Transverse colon (tissue), 4 donors: ENCODE measurements around the gene ITGA7. TPM values are rescaled to one million over a fixed set of nuclear protein-coding genes. Genes with fewer than 3 reads are reported as not detected.

ENCODE experiments used
- DNase-seq: peaks from one replicate; pipeline ENCODE4 v3.0.0-alpha.2; 2019
- H3K27ac ChIP-seq, 4 donors: fragments of 200-600 bp; sonication (generic); 2 replicates each; pipeline ENCODE4 v1.5.1; 2016 to 2018; ENCODE audit warnings: inconsistent platforms in 4 of 4
- H3K27me3 ChIP-seq: fragments of 200-600 bp; sonication (generic); 2 replicates; pipeline ENCODE4 v1.5.1; 2017; ENCODE audit warnings: inconsistent platforms
- H3K36me3 ChIP-seq, 4 donors: fragments of 200-600 bp; sonication (generic); 2 replicates each; pipeline ENCODE4 v1.5.1; 2017 to 2019; ENCODE audit warnings: inconsistent platforms in 4 of 4
- H3K4me1 ChIP-seq, 4 donors: fragments of 200-600 bp; sonication (generic); 2 replicates each; pipeline ENCODE4 v1.5.1; 2017 to 2020; ENCODE audit warnings: inconsistent platforms in 4 of 4
- H3K4me3 ChIP-seq, 4 donors: fragments of 200-600 bp; sonication (generic); 1 replicate in 1 of 4; 2 replicates in 3 of 4; pipeline versions ENCODE4 v1.5.1 to v1.6.1; 2017 to 2019; ENCODE audit warnings: inconsistent platforms in 4 of 4
- H3K9me3 ChIP-seq, 2 donors: fragments of 200-600 bp; sonication (generic); 2 replicates each; pipeline ENCODE4 v1.5.1; 2017 to 2019; ENCODE audit warnings: inconsistent platforms in 2 of 2
- EP300 ChIP-seq: sonication (generic); formaldehyde crosslinking; IDR thresholded peaks from one replicate; pipeline ENCODE4 v1.6.1; 2017; ENCODE audit warnings: antibody characterized with exemption, low read depth
- POLR2A ChIP-seq: fragments of 450-650 bp; IDR thresholded peaks from one replicate; pipeline ENCODE4 v1.6.1; 2016; ENCODE audit warnings: antibody characterized with exemption, mild to moderate bottlenecking, moderate library complexity
- POLR2AphosphoS5 ChIP-seq, 3 donors: sonication (generic); formaldehyde crosslinking; IDR thresholded peaks; one replicate each; pipeline ENCODE4 v1.6.1; 2016; ENCODE audit warnings: antibody characterized with exemption in 3 of 3
- WGBS, 2 donors: methylation state at CpG; one replicate each; pipeline ENCODE4 v1.1.5; 2018; ENCODE audit warnings: low coverage in 1 of 2; 5-methylcytosine and 5-hydroxymethylcytosine counted together
- in situ Hi-C, 4 donors: fragments of 200-750 bp; cut with MboI; loops; one replicate each; pipeline versions ENCODE4 v1.15.0 to v1.15.1; 2017; ENCODE audit warnings: low sequenced_read_pairs in 3 of 4, low pct_ligation_motif_present in 1 of 4, low pct_unique_long_range_greater_than_20kb in 1 of 4
- intact Hi-C: fragments of 100-400 bp; cut with DNase I; formaldehyde crosslinking; loops from one replicate; pipeline ENCODE4 v1.15.1; 2023; ENCODE audit warnings: low total_unique reads
- total RNA-seq, 4 donors: library from RNA; depleted of rRNA; stranded (reverse); fragments of >200 nt; gene quantifications; one replicate each; pipeline ENCODE4 v1.1.0, GENCODE V29; 2016
- TF ChIP-seq, protein P1 (sequence below), 5 experiments: fragments of 200-600 bp in 3 of 5; fragments of 450-650 bp in 2 of 5; sonication (generic) in 3 of 5; IDR thresholded peaks; 1 replicate in 2 of 5; 2 replicates in 3 of 5; pipeline ENCODE4 v1.5.1; 2016 to 2017; ENCODE audit warnings: antibody characterized with exemption in 5 of 5, inconsistent platforms in 3 of 5, mild to moderate bottlenecking in 2 of 5, moderate library complexity in 1 of 5

ITGA7 gene
- total RNA-seq, 4 donors from 2014 or later: 14.4 to 125 (median 23.6) TPM

DNA sequence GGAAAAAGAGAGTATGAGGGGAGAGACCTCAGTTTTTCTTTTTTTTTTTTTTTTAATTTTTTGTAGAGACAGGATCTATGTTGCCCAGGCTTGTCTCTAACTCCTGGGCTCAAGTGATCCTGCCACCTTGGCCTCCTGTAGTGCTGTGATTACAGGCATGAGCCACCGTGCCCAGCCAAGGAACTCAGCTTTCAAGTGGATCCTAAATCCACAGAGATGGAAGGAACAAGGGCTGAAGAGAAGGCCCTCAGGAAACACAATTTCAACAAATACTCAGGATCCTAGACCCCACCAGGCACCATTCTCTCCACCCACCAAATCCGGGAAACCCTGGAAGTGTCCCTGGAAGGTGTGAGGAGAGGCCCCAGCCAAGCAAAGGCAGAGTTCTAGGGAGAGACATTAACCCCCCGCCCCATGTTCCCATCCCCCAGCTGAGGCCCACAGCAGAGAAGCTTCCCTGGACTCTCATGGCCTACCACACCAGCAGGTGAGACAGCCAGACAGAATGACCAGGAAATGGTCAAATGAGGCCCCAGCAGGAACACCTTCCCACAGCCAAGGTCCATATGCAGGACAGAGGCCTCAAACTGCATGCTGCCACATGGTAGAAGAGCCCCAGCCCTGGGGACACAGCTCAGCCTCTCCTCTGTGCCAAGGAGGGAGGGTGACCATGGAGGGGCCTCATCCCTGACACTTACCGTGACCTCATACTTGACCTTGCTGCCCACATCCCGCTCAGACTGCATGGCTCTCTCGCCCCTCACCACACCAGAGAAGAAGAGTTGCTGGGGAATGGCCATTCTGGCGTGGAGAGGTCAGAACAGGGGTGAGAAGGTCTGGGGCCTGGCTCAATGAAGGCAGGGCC, 14.1 kb downstream of the ITGA7 start:
- H3K4me1 ChIP-seq: no peaks in the 10 kb centered on the region

DNA sequence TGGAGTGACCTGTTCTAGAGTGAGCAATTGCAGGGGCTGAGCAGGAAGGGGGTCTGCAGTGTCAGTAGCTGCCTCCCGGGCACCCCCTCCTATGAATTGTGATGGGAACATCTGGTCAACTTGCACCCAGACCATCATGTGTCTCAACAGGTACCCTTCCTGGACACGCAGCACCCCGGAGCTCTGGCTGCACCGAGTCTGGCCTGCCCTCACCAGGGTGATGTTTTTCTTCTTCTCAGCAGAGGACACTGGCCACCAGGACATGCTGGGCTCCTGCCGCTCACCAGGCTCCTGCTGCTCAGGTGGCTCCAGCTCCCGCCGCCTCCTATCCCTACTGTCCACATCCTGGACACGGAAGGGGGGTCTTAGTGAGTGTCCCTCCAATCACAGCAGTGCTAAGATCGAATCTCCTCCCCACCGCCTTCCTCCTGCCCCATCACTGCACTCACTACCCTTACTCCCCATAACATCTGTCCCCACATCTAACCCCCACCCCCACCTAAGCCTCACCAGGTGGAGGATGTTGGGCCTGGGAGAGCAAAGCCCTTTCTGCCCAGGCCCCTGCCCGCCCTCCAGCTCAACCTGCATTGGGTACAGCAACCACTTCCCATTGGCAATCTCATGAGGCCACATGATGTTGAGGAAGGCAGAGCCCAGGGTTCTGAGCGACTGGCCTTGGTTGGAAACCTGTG, 14.9 kb downstream of the ITGA7 start:
- WGBS, 2 donors: 75 to 93% methylated on average over 2 to 12 of the region's 12 CpGs
- DNase-seq: no peak

More for the DNA sequence above, 14.1 kb downstream of the ITGA7 start:
- H3K27me3 ChIP-seq: no peaks in the 10 kb centered on the region
- no peak for TF ChIP-seq POLR2AphosphoS5 (IDR thresholded peaks at IDR 0.05)
- TF ChIP-seq POLR2A: no peak
- TF ChIP-seq, protein P1, sequence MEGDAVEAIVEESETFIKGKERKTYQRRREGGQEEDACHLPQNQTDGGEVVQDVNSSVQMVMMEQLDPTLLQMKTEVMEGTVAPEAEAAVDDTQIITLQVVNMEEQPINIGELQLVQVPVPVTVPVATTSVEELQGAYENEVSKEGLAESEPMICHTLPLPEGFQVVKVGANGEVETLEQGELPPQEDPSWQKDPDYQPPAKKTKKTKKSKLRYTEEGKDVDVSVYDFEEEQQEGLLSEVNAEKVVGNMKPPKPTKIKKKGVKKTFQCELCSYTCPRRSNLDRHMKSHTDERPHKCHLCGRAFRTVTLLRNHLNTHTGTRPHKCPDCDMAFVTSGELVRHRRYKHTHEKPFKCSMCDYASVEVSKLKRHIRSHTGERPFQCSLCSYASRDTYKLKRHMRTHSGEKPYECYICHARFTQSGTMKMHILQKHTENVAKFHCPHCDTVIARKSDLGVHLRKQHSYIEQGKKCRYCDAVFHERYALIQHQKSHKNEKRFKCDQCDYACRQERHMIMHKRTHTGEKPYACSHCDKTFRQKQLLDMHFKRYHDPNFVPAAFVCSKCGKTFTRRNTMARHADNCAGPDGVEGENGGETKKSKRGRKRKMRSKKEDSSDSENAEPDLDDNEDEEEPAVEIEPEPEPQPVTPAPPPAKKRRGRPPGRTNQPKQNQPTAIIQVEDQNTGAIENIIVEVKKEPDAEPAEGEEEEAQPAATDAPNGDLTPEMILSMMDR (IDR thresholded peaks at IDR 0.05): no peak
- TF ChIP-seq EP300: no peak
- no peak for DNase-seq
- H3K27ac ChIP-seq: no peak overlapping the region
- H3K9me3 ChIP-seq: no peaks in the 10 kb centered on the region
- H3K4me3 ChIP-seq: no peak overlapping the region
- intact Hi-C loops (no loop called here), in situ Hi-C loops (no loop called here)
- H3K36me3 ChIP-seq: no peaks in the 10 kb centered on the region
- WGBS, 2 donors: 94% methylated on average over 7 of the region's 7 CpGs; no CpG with 5 or more reads in 1 of the 2 donors

DNA sequence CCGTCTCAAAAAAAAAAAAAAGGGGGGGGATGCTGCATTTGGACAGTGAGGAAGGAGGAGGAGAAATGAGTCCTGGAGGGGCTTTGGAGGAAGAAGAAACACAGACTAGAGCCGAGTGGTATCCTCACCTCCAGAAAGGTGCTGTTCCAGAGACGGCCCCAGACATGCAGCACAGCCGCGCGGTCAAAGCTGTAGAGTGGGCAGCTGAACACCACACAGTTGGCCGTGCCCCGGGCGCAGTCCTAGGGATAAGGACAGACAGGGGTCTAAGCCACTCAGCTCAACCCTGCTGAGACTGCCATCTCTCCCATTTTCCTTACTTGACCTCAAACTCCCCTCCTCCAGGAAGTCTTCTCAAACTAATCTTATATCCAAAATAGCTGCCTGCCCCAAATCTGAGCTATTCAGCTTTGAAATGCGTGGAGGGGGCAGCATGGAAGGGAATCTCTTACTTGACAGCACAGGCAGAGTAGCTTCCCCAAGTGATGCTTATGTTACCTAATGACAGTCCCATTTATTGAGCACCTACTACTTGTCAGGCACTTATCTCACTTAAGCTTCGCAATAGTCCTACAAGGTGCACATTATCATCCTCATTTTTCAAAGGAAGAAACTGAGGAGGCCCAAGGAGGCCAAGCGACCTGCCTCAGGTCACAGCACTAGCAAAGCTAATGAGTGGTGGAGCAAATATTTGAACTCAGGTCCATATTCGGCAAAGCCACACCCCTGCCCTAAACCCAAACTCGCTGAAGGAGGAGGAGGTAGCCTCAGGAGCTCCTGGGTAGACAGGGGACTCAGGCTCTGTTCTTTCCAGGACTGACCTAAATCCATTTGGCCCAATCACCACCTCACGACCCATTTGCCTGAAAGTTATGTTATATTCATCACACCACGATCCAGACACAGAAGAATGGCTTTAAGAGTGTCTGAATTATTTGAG, 18.7 kb downstream of the ITGA7 start:
- H3K27ac ChIP-seq: no peak overlapping the region
- no peaks in the 10 kb centered on the region for H3K36me3 ChIP-seq
- no peaks in the 10 kb centered on the region for H3K4me1 ChIP-seq
- no peaks in the 10 kb centered on the region for H3K9me3 ChIP-seq
- no peak for DNase-seq
- intact Hi-C loops (no loop called here), in situ Hi-C loops (no loop called here)
- no peaks in the 10 kb centered on the region for H3K27me3 ChIP-seq
- 80 to 100% methylated on average over 2 to 16 of the region's 16 CpGs for WGBS, 2 donors
- TF ChIP-seq POLR2AphosphoS5 (IDR thresholded peaks at IDR 0.05): no peak
- TF ChIP-seq EP300: no peak
- TF ChIP-seq, protein P1 (IDR thresholded peaks at IDR 0.05): no peak
- no peak for TF ChIP-seq POLR2A
- H3K4me3 ChIP-seq: no peak overlapping the region

More for the DNA sequence above, 14.9 kb downstream of the ITGA7 start:
- no peaks in the 10 kb centered on the region for H3K36me3 ChIP-seq
- H3K9me3 ChIP-seq: no peaks in the 10 kb centered on the region
- no peaks in the 10 kb centered on the region for H3K4me1 ChIP-seq
- no peaks in the 10 kb centered on the region for H3K27me3 ChIP-seq
- TF ChIP-seq POLR2AphosphoS5 (IDR thresholded peaks at IDR 0.05) (no peak), EP300 (no peak), POLR2A (no peak)
- TF ChIP-seq, protein P1 (IDR thresholded peaks at IDR 0.05): no peak
- in situ Hi-C loops: no loop called here
- intact Hi-C loops: no loop called here
- H3K27ac ChIP-seq: no peak overlapping the region
- H3K4me3 ChIP-seq: no peak overlapping the region
